Muscle layer of duodenum (tissue), 2 donors: ENCODE results near the gene PSMD11.

Source experiments
- H3K27ac ChIP-seq: one replicate; pipeline ENCODE4 v1.7.0; 2013; ENCODE audit warnings: mild to moderate bottlenecking, low read length
- H3K27me3 ChIP-seq: one replicate; pipeline ENCODE4 v1.7.0; 2013; ENCODE audit warnings: low read depth, mild to moderate bottlenecking, control low read depth, low read length
- H3K36me3 ChIP-seq, 2 donors: one replicate each; pipeline ENCODE4 v1.7.0; 2013; ENCODE audit warnings: low read length in 2 of 2, control low read depth in 1 of 2, mild to moderate bottlenecking in 1 of 2; ENCODE audit not compliant: insufficient read depth in 2 of 2, control insufficient read depth in 1 of 2
- H3K4me1 ChIP-seq, 2 donors: one replicate each; pipeline ENCODE4 v1.7.0; 2013; ENCODE audit warnings: low read length in 2 of 2, mild to moderate bottlenecking in 2 of 2, control low read depth in 1 of 2, moderate library complexity in 1 of 2; ENCODE audit not compliant: insufficient read depth in 2 of 2, control insufficient read depth in 1 of 2
- H3K4me3 ChIP-seq, 2 donors: one replicate each; pipeline ENCODE4 v1.7.0; 2013; ENCODE audit warnings: low read length in 2 of 2, low read depth in 1 of 2, mild to moderate bottlenecking in 1 of 2
- H3K9me3 ChIP-seq, 2 donors: one replicate each; pipeline ENCODE4 v1.7.0; 2013; ENCODE audit warnings: low read length in 2 of 2, control low read depth in 1 of 2, mild to moderate bottlenecking in 1 of 2; ENCODE audit not compliant: control insufficient read depth in 1 of 2
- donor health status: healthy.

The PSMD11 gene

DNA sequence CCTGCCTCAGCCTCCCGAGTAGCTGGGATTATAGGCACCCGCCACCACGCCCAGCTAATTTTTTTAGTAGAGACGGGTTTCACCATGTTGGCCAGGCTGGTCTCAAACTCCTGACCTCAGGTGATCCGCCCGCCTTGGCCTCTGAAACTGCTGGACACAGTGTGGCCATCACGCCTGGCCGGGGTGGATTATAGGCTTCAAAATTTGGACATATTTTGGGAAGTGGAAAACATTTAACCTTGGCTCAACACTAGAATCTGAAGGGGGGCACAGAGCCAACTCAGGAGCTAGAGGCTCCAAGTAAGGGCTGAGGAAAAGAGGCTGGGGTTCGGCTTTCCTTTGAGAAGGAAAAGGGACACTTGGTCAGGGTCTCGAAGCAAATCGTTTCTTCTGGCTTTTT, 40.3 kb downstream of the PSMD11 start:
- H3K36me3 ChIP-seq = peaks cover 28 to 29% of the 10 kb centered on the region in 2 donors
- H3K9me3 ChIP-seq = no peaks in the 10 kb centered on the region
- H3K4me3 ChIP-seq = no peak overlapping the region
- no peaks in the 10 kb centered on the region for H3K27me3 ChIP-seq
- no peak overlapping the region for H3K27ac ChIP-seq
- peaks cover 0 to 30% of the 10 kb centered on the region in 2 donors for H3K4me1 ChIP-seq

DNA sequence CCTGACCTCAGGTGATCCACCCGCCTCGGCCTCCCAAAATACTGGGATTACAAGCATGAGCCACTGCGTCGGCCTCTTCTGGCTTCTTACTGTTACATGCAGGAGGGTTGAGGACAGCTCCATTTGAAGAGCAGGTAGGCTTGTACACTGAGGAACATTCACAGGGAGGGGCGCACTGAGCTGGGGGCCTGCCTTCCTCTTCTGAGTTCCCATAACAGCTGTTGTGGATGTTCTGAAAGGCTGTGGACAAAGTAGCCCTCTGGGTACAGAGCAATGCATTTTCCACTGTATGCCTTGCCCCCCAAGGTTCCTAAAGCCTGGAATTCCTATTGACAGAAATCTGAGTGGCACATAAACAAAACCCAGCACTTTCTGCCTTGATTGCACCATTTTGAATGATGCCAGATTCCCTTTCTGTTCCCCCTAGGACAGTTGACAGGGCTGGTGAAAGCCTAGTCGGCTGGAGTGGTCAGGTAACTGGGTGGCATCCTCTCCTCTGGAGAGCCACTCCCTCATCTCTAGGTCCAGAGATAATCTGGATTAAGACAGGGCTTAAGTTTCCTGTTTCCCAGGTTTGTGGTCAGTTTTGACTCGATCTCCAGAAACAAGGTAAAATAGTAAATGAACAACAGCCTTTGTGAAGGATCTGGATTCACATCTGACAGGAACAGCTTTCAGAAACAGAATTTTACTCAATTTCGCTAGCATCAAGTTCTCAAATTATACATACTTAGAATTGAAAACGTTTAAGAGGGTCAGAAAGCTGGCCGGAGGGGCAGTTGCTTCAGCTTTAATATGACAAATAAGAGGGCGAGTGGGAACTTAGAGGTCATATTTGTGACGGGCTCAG, 41.2 kb downstream of the PSMD11 start:
- Histone ChIP-seq H3K27me3 (no peaks in the 10 kb centered on the region), H3K36me3 (peaks cover 20% of the 10 kb centered on the region in 2 donors), H3K27ac (no peak overlapping the region), H3K4me1 (peaks cover 0 to 30% of the 10 kb centered on the region in 2 donors), H3K4me3 (peak overlapping the region; percentile 11 to 56), H3K9me3 (no peaks in the 10 kb centered on the region)

DNA sequence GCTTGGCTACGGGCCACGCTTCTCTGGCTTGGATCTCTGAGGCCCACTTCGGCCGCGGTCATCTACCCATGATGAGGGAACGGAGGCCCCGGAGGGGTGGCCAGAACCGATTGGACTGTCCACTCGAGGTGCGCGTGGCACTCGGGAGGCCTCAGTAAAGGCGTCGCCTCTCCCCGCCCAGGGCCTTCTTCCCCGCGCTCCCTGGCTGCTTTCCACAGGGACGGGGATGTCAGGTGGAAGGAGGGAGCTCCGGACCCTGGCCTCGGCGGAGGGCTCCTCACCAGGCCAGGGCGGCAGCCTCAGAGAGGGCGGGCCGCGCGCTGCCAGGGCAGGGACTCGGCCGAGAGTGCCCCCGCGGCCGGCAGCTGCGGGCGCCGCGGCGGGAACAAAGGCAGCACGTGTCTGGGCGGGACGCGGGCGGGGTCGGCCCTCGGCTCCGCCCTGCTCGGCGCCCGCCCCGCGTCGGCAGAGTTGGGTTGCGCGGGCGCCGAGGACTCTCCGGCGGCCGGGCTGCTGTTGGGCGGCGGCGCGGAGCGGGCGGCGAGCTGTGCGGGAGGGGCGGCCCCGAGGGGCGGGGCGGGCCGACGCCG, 41.9 kb downstream of the PSMD11 start:
- H3K9me3 ChIP-seq = no peaks in the 10 kb centered on the region
- H3K27ac ChIP-seq = no peak overlapping the region
- H3K27me3 ChIP-seq = no peaks in the 10 kb centered on the region
- H3K36me3 ChIP-seq = peaks cover 13 to 15% of the 10 kb centered on the region in 2 donors
- H3K4me1 ChIP-seq = peaks cover 0 to 30% of the 10 kb centered on the region in 2 donors
- peak overlapping the region; percentile 11 to 56 for H3K4me3 ChIP-seq

DNA sequence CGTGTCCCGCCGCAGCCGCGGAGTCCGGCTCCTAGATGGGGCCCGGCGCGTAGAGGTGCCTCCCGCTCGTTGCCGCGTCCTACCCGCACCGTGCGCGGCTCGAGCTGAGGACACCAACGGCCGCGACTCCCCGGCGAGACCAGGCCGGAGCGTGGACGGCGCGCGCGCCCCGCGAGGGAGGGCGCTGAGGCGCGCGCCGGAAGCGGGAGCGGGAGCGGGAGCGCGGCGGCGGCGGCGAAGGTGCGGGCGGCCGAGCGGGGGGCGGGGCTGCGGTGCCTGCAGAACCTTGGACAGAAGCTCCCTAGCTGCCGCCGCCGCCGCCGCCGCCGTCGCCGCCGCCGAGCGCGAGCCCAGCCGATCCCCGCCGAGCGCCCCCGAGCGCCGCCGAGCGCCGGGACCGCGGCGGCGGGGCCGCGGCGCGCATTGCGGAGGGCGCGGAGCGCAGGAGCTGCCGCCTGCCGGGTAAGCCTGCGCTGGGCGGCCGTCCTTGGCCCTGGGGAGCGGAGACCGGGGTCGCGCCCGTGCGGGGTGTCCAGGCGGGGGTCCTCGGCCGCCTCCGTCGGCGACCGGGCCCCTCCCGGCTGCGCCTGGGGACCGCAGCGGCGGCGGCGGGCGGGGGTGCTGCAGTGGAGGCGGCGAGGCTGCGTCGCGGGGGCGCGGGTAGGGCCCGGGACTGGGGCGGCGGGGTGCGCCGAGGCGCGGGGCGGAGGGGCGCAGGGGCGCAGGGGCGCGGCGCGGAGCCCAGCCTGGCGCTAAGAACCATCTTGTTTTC, 42.6 kb downstream of the PSMD11 start, which contains the start of gene CDK5R1:
TSS of gene CDK5R1 (plus strand) at position 293 of the 772 bp plus-strand sequence. CDS start 628 bp downstream, outside the sequence.
- Histone ChIP-seq H3K4me1 (peaks cover 0 to 30% of the 10 kb centered on the region in 2 donors), H3K27me3 (no peaks in the 10 kb centered on the region), H3K27ac (no peak within 1 kb of the TSS), H3K36me3 (peaks cover 7 to 8% of the 10 kb centered on the region in 2 donors), H3K4me3 (peak within 1 kb of the TSS; percentile 37 to 76), H3K9me3 (no peaks in the 10 kb centered on the region)

DNA sequence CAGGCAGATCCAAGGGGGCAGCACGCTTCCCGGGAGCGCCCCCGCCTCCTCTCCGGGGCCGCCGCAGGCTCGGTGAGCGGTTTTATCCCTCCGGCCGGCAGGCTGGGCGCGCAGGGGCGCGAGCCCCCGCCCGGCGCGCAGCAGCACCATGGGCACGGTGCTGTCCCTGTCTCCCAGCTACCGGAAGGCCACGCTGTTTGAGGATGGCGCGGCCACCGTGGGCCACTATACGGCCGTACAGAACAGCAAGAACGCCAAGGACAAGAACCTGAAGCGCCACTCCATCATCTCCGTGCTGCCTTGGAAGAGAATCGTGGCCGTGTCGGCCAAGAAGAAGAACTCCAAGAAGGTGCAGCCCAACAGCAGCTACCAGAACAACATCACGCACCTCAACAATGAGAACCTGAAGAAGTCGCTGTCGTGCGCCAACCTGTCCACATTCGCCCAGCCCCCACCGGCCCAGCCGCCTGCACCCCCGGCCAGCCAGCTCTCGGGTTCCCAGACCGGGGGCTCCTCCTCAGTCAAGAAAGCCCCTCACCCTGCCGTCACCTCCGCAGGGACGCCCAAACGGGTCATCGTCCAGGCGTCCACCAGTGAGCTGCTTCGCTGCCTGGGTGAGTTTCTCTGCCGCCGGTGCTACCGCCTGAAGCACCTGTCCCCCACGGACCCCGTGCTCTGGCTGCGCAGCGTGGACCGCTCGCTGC, 43.3 kb downstream of the PSMD11 start:
- Histone ChIP-seq H3K27me3 (no peaks in the 10 kb centered on the region), H3K9me3 (no peaks in the 10 kb centered on the region), H3K27ac (no peak overlapping the region), H3K4me1 (peaks cover 0 to 37% of the 10 kb centered on the region in 2 donors), H3K4me3 (peak overlapping the region; percentile 37 to 76), H3K36me3 (peaks cover under 1 to 4% of the 10 kb centered on the region in 2 donors)

DNA sequence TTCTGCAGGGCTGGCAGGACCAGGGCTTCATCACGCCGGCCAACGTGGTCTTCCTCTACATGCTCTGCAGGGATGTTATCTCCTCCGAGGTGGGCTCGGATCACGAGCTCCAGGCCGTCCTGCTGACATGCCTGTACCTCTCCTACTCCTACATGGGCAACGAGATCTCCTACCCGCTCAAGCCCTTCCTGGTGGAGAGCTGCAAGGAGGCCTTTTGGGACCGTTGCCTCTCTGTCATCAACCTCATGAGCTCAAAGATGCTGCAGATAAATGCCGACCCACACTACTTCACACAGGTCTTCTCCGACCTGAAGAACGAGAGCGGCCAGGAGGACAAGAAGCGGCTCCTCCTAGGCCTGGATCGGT, 43.9 kb downstream of the PSMD11 start:
- Histone ChIP-seq H3K4me3 (peak overlapping the region in 1 of 2 donors; percentile 76), H3K27ac (no peak overlapping the region), H3K4me1 (peaks cover 0 to 33% of the 10 kb centered on the region in 2 donors)

DNA sequence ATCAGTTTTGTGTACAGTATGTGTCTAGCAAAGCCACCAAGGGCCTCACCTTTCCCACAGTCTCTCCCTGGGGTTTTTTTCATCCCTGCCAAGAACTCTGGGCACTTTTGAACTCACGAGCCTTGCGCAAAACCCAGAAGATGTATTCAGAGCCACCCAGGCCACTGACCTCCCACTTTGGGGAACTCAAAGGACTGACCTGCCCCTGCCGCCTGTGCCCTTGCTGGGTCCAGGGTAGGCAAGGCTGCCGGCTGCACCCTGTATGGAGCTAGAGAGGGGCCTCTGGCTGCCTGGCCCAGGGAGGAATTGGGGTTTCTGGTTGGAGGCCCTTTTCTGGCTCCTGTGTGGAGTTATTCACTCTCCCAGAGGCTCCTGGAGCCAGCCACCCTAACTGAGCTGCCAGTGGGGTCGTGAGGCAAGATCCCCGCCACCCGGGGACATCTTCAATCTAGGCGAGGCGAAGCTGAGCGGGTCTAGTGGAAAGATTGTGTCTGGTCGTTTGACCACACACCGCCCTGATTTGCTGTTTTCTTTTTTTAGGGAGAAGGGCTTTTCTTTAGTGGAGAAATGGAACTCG, 44.4 kb downstream of the PSMD11 start:
- no peak overlapping the region for H3K4me3 ChIP-seq

More for the DNA sequence above, 43.9 kb downstream of the PSMD11 start:
- Histone ChIP-seq H3K36me3 (no peaks in the 10 kb centered on the region), H3K27me3 (no peaks in the 10 kb centered on the region), H3K9me3 (no peaks in the 10 kb centered on the region)

DNA sequence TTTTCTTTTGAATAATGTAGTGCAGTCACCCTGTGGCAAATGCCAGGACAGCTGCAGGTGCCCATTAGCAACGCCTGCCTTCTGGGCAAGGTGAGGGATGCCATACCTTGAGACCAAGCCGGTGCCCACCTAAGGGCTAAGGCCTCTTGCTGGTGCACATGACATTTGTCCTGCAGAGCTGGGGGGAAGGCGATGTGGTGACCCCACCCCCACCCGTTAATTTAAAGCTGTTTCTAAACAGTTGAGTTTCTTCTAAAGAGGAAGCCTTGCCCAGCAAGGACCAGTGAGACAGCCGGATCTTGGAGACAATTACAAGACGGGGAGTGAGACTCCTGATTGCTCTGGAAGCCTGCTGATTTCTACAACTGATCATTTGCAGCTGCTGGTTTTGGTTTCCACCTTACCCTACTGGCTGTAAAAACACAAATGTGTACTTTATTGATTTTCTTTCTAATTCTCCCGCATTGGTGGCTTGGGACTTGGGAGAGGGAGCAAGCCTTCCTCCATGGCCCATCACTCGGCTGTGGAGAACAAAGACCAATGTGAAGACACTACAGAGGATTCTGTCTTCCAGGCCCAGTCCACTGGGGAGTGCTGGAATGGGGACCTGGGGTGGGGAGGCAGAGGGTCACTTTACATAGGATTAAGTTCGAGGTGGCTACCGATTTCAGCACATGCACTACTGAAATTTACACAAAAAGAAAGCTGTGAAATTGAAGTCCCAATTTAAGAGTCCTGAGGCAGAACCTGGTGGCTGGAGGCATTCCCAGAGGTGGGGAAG, 45.2 kb downstream of the PSMD11 start:
- Histone ChIP-seq H3K4me1 (peaks cover 0 to 21% of the 10 kb centered on the region in 2 donors), H3K27ac (no peak overlapping the region), H3K27me3 (no peaks in the 10 kb centered on the region), H3K36me3 (no peaks in the 10 kb centered on the region), H3K4me3 (no peak overlapping the region), H3K9me3 (no peaks in the 10 kb centered on the region)

More for the DNA sequence above, 44.4 kb downstream of the PSMD11 start:
- H3K27ac ChIP-seq = no peak overlapping the region
- H3K27me3 ChIP-seq = no peaks in the 10 kb centered on the region
- no peaks in the 10 kb centered on the region for H3K36me3 ChIP-seq
- H3K4me1 ChIP-seq = peaks cover 0 to 27% of the 10 kb centered on the region in 2 donors
- H3K9me3 ChIP-seq = no peaks in the 10 kb centered on the region

DNA sequence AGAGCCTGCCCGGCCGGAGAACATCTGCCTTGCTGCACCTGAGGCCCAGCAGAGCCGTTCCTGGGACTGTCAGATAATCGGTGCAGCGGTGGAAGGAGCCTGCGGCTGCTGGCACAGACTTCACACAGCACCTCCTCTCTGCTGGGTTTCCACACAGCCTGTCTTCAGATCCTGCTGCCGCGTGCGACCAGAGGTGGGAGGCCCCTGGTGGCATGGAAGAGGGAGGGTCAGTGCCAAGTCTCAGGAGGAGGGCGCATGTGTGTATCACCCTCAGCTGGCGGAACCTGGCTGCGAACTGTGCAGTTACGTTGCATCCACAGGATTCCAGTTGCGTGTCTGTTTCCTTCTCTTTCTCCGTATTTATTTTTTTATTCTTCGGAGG, 45.8 kb downstream of the PSMD11 start:
- no peaks in the 10 kb centered on the region for H3K36me3 ChIP-seq

More for the DNA sequence above, 45.8 kb downstream of the PSMD11 start:
- H3K9me3 ChIP-seq = no peaks in the 10 kb centered on the region
- H3K4me3 ChIP-seq = no peak overlapping the region
- no peaks in the 10 kb centered on the region for H3K27me3 ChIP-seq
- no peak overlapping the region for H3K27ac ChIP-seq
- peaks cover 0 to 26% of the 10 kb centered on the region in 2 donors for H3K4me1 ChIP-seq
